Measurements from ENCODE around the gene UPK1A. TPM values are rescaled to one million over a fixed set of nuclear protein-coding genes. Genes with fewer than 3 reads are reported as not detected.

The UPK1A gene
- total RNA-seq, 1 experiment from 2014 or later, result not detected

- peaks cover 17% of the 10 kb centered on the region for H3K79me2 ChIP-seq (ENCODE audit: low read length)
- peaks cover 32% of the 10 kb centered on the region for H3K4me1 ChIP-seq (ENCODE audit: low read length)
- DNase-seq, result no peak
- H3K4me2 ChIP-seq (ENCODE audit: low read depth, low read length, poor library complexity, severe bottlenecking), result no peak overlapping the region
- H3K27ac ChIP-seq (ENCODE audit: low read length), result no peak overlapping the region
- H3K4me3 ChIP-seq (ENCODE audit: low read length), result no peak overlapping the region
- peaks cover 21% of the 10 kb centered on the region; the same call in 1 of the 2 replicates for H4K20me1 ChIP-seq (ENCODE audit: insufficient read depth, low read depth, low read length)
- no peaks in the 10 kb centered on the region for H3K9me3 ChIP-seq (ENCODE audit: low read length)
- 0 out of 2 replicates have a peak overlapping the region, but pooled peaks have one; percentile 87 for H3K9ac ChIP-seq (ENCODE audit: low read length)
- H3K27me3 ChIP-seq (ENCODE audit: low read length), result no peaks in the 10 kb centered on the region
- peaks cover 3% of the 10 kb centered on the region; the same call in 1 of the 2 replicates for H3K36me3 ChIP-seq (ENCODE audit: insufficient read depth, low read length)
- no peak overlapping the region for H2AFZ ChIP-seq (ENCODE audit: low read length)
- H3K9me2 ChIP-seq (replicated peaks; ENCODE audit: insufficient read depth, low read length), result no peaks in the 10 kb centered on the region
These were observed 48.5 kb downstream of the UPK1A start for GRCh38 chr19:35714601-35715354.

- peak overlapping the region; percentile 87 for H3K9ac ChIP-seq (ENCODE audit: low read length)
- peaks cover 22% of the 10 kb centered on the region for H3K79me2 ChIP-seq (ENCODE audit: low read length)
- peak overlapping the region; percentile 85 for H3K4me2 ChIP-seq (ENCODE audit: low read depth, low read length, poor library complexity, severe bottlenecking)
- H3K9me3 ChIP-seq (ENCODE audit: low read length), result no peaks in the 10 kb centered on the region
- no peak for DNase-seq
- peaks cover 32% of the 10 kb centered on the region for H3K4me1 ChIP-seq (ENCODE audit: low read length)
- H3K27me3 ChIP-seq (ENCODE audit: low read length), result no peaks in the 10 kb centered on the region
- H3K4me3 ChIP-seq (ENCODE audit: low read length), result peak overlapping the region; percentile 88; the same call in 1 of the 2 replicates
- no peak overlapping the region for H2AFZ ChIP-seq (ENCODE audit: low read length)
- H3K27ac ChIP-seq (ENCODE audit: low read length), result no peak overlapping the region
- peaks cover 8% of the 10 kb centered on the region for H3K36me3 ChIP-seq (ENCODE audit: insufficient read depth, low read length)
- no peaks in the 10 kb centered on the region for H3K9me2 ChIP-seq (replicated peaks; ENCODE audit: insufficient read depth, low read length)
- H4K20me1 ChIP-seq (ENCODE audit: insufficient read depth, low read depth, low read length), result peaks cover 26% of the 10 kb centered on the region; the same call in 1 of the 2 replicates
These were observed 49.1 kb downstream of the UPK1A start for GRCh38 chr19:35715355-35715809.

- H3K9ac ChIP-seq (ENCODE audit: low read length), result peak overlapping the region; percentile 87
These were observed 49.9 kb downstream of the UPK1A start for GRCh38 chr19:35715981-35716800.

GRCh38 chr19:35716801-35717664 is 50.7 kb downstream of the UPK1A start:
- Histone ChIP-seq H3K79me2 (ENCODE audit: low read length) (peaks cover 22% of the 10 kb centered on the region), H3K9ac (ENCODE audit: low read length) (peak overlapping the region; percentile 87), H3K36me3 (ENCODE audit: insufficient read depth, low read length) (peaks cover 11% of the 10 kb centered on the region), H3K9me3 (ENCODE audit: low read length) (no peaks in the 10 kb centered on the region), H3K4me1 (ENCODE audit: low read length) (peaks cover 24% of the 10 kb centered on the region), H3K4me3 (ENCODE audit: low read length) (peak overlapping the region; percentile 88), H3K27ac (ENCODE audit: low read length) (peak overlapping the region; percentile 47), H3K27me3 (ENCODE audit: low read length) (no peaks in the 10 kb centered on the region), H2AFZ (ENCODE audit: low read length) (peak overlapping the region; percentile 75), H4K20me1 (ENCODE audit: insufficient read depth, low read depth, low read length) (peaks cover 26% of the 10 kb centered on the region; the same call in 1 of the 2 replicates), H3K9me2 (replicated peaks; ENCODE audit: insufficient read depth, low read length) (no peaks in the 10 kb centered on the region), H3K4me2 (ENCODE audit: low read depth, low read length, poor library complexity, severe bottlenecking) (peak overlapping the region; percentile 85)
- DNase-seq, result peak; percentile 98

More at GRCh38 chr19:35715981-35716800, 49.9 kb downstream of the UPK1A start:
- H3K4me1 ChIP-seq (ENCODE audit: low read length), result peaks cover 28% of the 10 kb centered on the region
- peaks cover 26% of the 10 kb centered on the region; the same call in 1 of the 2 replicates for H4K20me1 ChIP-seq (ENCODE audit: insufficient read depth, low read depth, low read length)
- H3K27ac ChIP-seq (ENCODE audit: low read length), result peak overlapping the region; percentile 47
- H3K9me3 ChIP-seq (ENCODE audit: low read length), result no peaks in the 10 kb centered on the region
- H3K4me3 ChIP-seq (ENCODE audit: low read length), result peak overlapping the region; percentile 88
- H3K79me2 ChIP-seq (ENCODE audit: low read length), result peaks cover 22% of the 10 kb centered on the region
- H3K36me3 ChIP-seq (ENCODE audit: insufficient read depth, low read length), result peaks cover 8% of the 10 kb centered on the region
- H2AFZ ChIP-seq (ENCODE audit: low read length), result peak overlapping the region; percentile 75
- no peaks in the 10 kb centered on the region for H3K9me2 ChIP-seq (replicated peaks; ENCODE audit: insufficient read depth, low read length)
- peak; percentile 54 for DNase-seq
- no peaks in the 10 kb centered on the region for H3K27me3 ChIP-seq (ENCODE audit: low read length)
- H3K4me2 ChIP-seq (ENCODE audit: low read depth, low read length, poor library complexity, severe bottlenecking), result peak overlapping the region; percentile 85

- DNase-seq, result no peak
- Histone ChIP-seq H3K9me3 (ENCODE audit: low read length) (no peaks in the 10 kb centered on the region), H3K9me2 (replicated peaks; ENCODE audit: insufficient read depth, low read length) (no peaks in the 10 kb centered on the region), H3K36me3 (ENCODE audit: insufficient read depth, low read length) (peaks cover 11% of the 10 kb centered on the region), H3K4me1 (ENCODE audit: low read length) (peaks cover 24% of the 10 kb centered on the region), H2AFZ (ENCODE audit: low read length) (peak within 1 kb of the TSS; percentile 75), H4K20me1 (ENCODE audit: insufficient read depth, low read depth, low read length) (peaks cover 22% of the 10 kb centered on the region; the same call in 1 of the 2 replicates), H3K9ac (ENCODE audit: low read length) (peak within 1 kb of the TSS; percentile 97), H3K4me2 (ENCODE audit: low read depth, low read length, poor library complexity, severe bottlenecking) (peak within 1 kb of the TSS; percentile 85), H3K27ac (ENCODE audit: low read length) (peak within 1 kb of the TSS; percentile 60), H3K27me3 (ENCODE audit: low read length) (no peaks in the 10 kb centered on the region), H3K4me3 (ENCODE audit: low read length) (peak within 1 kb of the TSS; percentile 88), H3K79me2 (ENCODE audit: low read length) (peaks cover 22% of the 10 kb centered on the region)
These were observed 51.5 kb downstream of the UPK1A start, which contains the start of gene KMT2B for GRCh38 chr19:35717665-35718344. Gene KMT2B, plus strand, starts transcription at chr19:35718003. Its CDS starts 16 bp downstream, at chr19:35718019.

- Histone ChIP-seq H3K9ac (ENCODE audit: low read length) (peak overlapping the region; percentile 97), H3K27ac (ENCODE audit: low read length) (peak overlapping the region; percentile 60), H3K27me3 (ENCODE audit: low read length) (no peaks in the 10 kb centered on the region), H2AFZ (ENCODE audit: low read length) (no peak overlapping the region), H3K36me3 (ENCODE audit: insufficient read depth, low read length) (peaks cover 11% of the 10 kb centered on the region), H3K9me3 (ENCODE audit: low read length) (no peaks in the 10 kb centered on the region), H3K4me2 (ENCODE audit: low read depth, low read length, poor library complexity, severe bottlenecking) (peak overlapping the region; percentile 79), H3K9me2 (replicated peaks; ENCODE audit: insufficient read depth, low read length) (no peaks in the 10 kb centered on the region), H4K20me1 (ENCODE audit: insufficient read depth, low read depth, low read length) (peaks cover 21% of the 10 kb centered on the region; the same call in 1 of the 2 replicates), H3K79me2 (ENCODE audit: low read length) (peaks cover 22% of the 10 kb centered on the region), H3K4me1 (ENCODE audit: low read length) (peaks cover 24% of the 10 kb centered on the region), H3K4me3 (ENCODE audit: low read length) (peak overlapping the region; percentile 81)
- peak; percentile 78 for DNase-seq
These were observed 52.2 kb downstream of the UPK1A start for GRCh38 chr19:35718345-35719041.

All from Karpas-422 (cell line).